Mesendoderm (in vitro differentiated cells): ENCODE measurements around the gene NPPA. TPM values are rescaled to one million over a fixed set of nuclear protein-coding genes. Genes with fewer than 3 reads are reported as not detected.
"Not testable (repeated sequence)": the region's sequence is repeated elsewhere in the genome, so short reads cannot be mapped to it uniquely, and the experiment has no call there.

Source experiments
- DNase-seq: peaks from one replicate; pipeline ENCODE4 v3.0.0; 2013
- H2AK5ac ChIP-seq: 2 replicates; pipeline ENCODE4 v1.6.1; 2013; ENCODE audit warnings: low read length, inconsistent platforms
- H2BK120ac ChIP-seq: 2 replicates; pipeline ENCODE4 v1.6.1; 2013; ENCODE audit warnings: low read depth, mild to moderate bottlenecking, low read length, moderate library complexity, mixed read lengths
- H2BK15ac ChIP-seq: replicated peaks from 2 replicates; pipeline ENCODE4 v1.6.1; 2013; ENCODE audit warnings: low read depth, mild to moderate bottlenecking, moderate library complexity
- H2BK5ac ChIP-seq: 2 replicates; pipeline ENCODE4 v1.6.1; 2013; ENCODE audit warnings: low read length, inconsistent platforms
- H3K18ac ChIP-seq: 2 replicates; pipeline ENCODE4 v1.6.1; 2013; ENCODE audit warnings: mild to moderate bottlenecking, low read length, mixed read lengths
- H3K23ac ChIP-seq: one replicate; pipeline ENCODE4 v1.6.1; 2013; ENCODE audit warnings: low read length
- H3K27ac ChIP-seq: 2 replicates; pipeline ENCODE4 v1.5.1; 2013; ENCODE audit warnings: low read depth, mild to moderate bottlenecking, inconsistent platforms, low read length, moderate library complexity
- H3K27me3 ChIP-seq: 2 replicates; pipeline ENCODE4 v1.6.1; 2013; ENCODE audit warnings: low read length, control low read depth, mild to moderate bottlenecking, inconsistent platforms; ENCODE audit not compliant: insufficient read depth, poor library complexity
- H3K36me3 ChIP-seq: 2 replicates; pipeline ENCODE4 v1.6.1; 2013; ENCODE audit warnings: low read length, inconsistent platforms; ENCODE audit not compliant: control insufficient read depth, insufficient read depth
- H3K4ac ChIP-seq: one replicate; pipeline ENCODE4 v1.6.1; 2013; ENCODE audit warnings: low read depth, mild to moderate bottlenecking, low read length, moderate library complexity
- H3K4me1 ChIP-seq: 2 replicates; pipeline ENCODE4 v1.6.1; 2013; ENCODE audit warnings: low read depth, low read length, inconsistent platforms; ENCODE audit not compliant: control insufficient read depth
- H3K4me2 ChIP-seq: 2 replicates; pipeline ENCODE4 v1.6.1; 2013; ENCODE audit warnings: low read length
- H3K4me3 ChIP-seq: 2 replicates; pipeline ENCODE4 v1.5.1; 2013; ENCODE audit warnings: mild to moderate bottlenecking, low read length
- H3K56ac ChIP-seq: one replicate; pipeline ENCODE4 v1.6.1; 2013; ENCODE audit warnings: low read length
- H3K79me1 ChIP-seq: 2 replicates; pipeline ENCODE4 v1.6.1; 2013; ENCODE audit warnings: low read length, inconsistent platforms
- H3K79me2 ChIP-seq: 2 replicates; pipeline ENCODE4 v1.6.1; 2013; ENCODE audit warnings: mild to moderate bottlenecking, low read length; ENCODE audit not compliant: control insufficient read depth, insufficient read depth
- H3K9ac ChIP-seq: 2 replicates; pipeline ENCODE4 v1.6.1; 2013; ENCODE audit warnings: low read length, inconsistent platforms
- H4K5ac ChIP-seq: one replicate; pipeline ENCODE4 v1.6.1; 2013; ENCODE audit warnings: low read length
- H4K8ac ChIP-seq: one replicate; pipeline ENCODE4 v1.6.1; 2013; ENCODE audit warnings: low read depth, mild to moderate bottlenecking, control low read depth, low read length, moderate library complexity
- WGBS: extraction: QIAGEN DNeasy Blood & Tissue Kit; methylation state at CpG from one replicate; pipeline ENCODE4 v1.1.7; 2013; ENCODE audit warnings: low lambda C conversion rate, missing lambda C conversion rate; ENCODE audit not compliant: insufficient coverage; ENCODE audit errors: extremely low coverage; 5-methylcytosine and 5-hydroxymethylcytosine counted together
- polyA plus RNA-seq, 2 experiments: library from polyadenylated mRNA; stranded (reverse); fragments of 200-250 nt; gene quantifications; one replicate each; pipeline ENCODE4 v1.2.3, GENCODE V29; 2013

NPPA gene
- polyA plus RNA-seq (2013, experiment 1 of 2), result 0.25 TPM
- 0.53 TPM for polyA plus RNA-seq (2013, experiment 2 of 2)

- Histone ChIP-seq H3K4me1 (no peaks in the 10 kb centered on the region), H4K5ac (no peak within 1 kb of the TSS), H2BK5ac (no peak within 1 kb of the TSS), H2BK15ac (no peak within 1 kb of the TSS), H3K36me3 (peaks cover 4% of the 10 kb centered on the region), H3K4me2 (no peak within 1 kb of the TSS), H3K23ac (no peak within 1 kb of the TSS), H3K4me3 (no peak within 1 kb of the TSS), H3K18ac (no peak within 1 kb of the TSS), H3K4ac (no peak within 1 kb of the TSS), H3K27ac (no peak within 1 kb of the TSS), H2AK5ac (no peak within 1 kb of the TSS), H2BK120ac (no peak within 1 kb of the TSS), H3K79me1 (no peaks in the 10 kb centered on the region), H3K9ac (no peak within 1 kb of the TSS), H3K27me3 (no peaks in the 10 kb centered on the region), H4K8ac (no peak within 1 kb of the TSS), H3K79me2 (no peaks in the 10 kb centered on the region), H3K56ac (no peak within 1 kb of the TSS)
- WGBS, result no CpG with 5 or more reads among the region's 18 CpGs
- peak; percentile 27 for DNase-seq
These were observed at the start of gene NPPA for GRCh38 chr1:11847667-11848372. Gene NPPA (minus strand): TSS chr1:11847783. CDS start chr1:11847684, 99 bp downstream.

GRCh38 chr1:11894501-11894900, 46.9 kb upstream of the NPPA start:
- H2BK120ac ChIP-seq, H3K27me3 ChIP-seq, H2AK5ac ChIP-seq, H3K4ac ChIP-seq, H3K79me2 ChIP-seq, H3K79me1 ChIP-seq, H2BK5ac ChIP-seq, H2BK15ac ChIP-seq, H4K8ac ChIP-seq, H3K23ac ChIP-seq, H3K27ac ChIP-seq, H3K4me1 ChIP-seq, DNase-seq, H4K5ac ChIP-seq, H3K56ac ChIP-seq, H3K4me3 ChIP-seq, H3K18ac ChIP-seq, H3K36me3 ChIP-seq, H3K4me2 ChIP-seq, H3K9ac ChIP-seq: not testable (repeated sequence)
- no CpG with 5 or more reads among the region's 1 CpG for WGBS

- peak; percentile 71 for DNase-seq
- H3K4me2 ChIP-seq, result no peak overlapping the region
- no peak overlapping the region for H3K23ac ChIP-seq
- no peaks in the 10 kb centered on the region for H3K79me1 ChIP-seq
- no peak overlapping the region for H3K56ac ChIP-seq
- H3K27ac ChIP-seq, result no peak overlapping the region
- H4K8ac ChIP-seq, result no peak overlapping the region
- no peaks in the 10 kb centered on the region for H3K79me2 ChIP-seq
- H3K18ac ChIP-seq, result no peak overlapping the region
- no peak overlapping the region for H3K4me3 ChIP-seq
- no peak overlapping the region for H2AK5ac ChIP-seq
- H3K36me3 ChIP-seq, result no peaks in the 10 kb centered on the region
- H4K5ac ChIP-seq, result no peak overlapping the region
- H2BK15ac ChIP-seq, result no peak overlapping the region
- H3K27me3 ChIP-seq, result no peaks in the 10 kb centered on the region
- no peak overlapping the region for H3K4ac ChIP-seq
- no peak overlapping the region for H3K9ac ChIP-seq
- no peak overlapping the region for H2BK120ac ChIP-seq
- H3K4me1 ChIP-seq, result no peaks in the 10 kb centered on the region
- H2BK5ac ChIP-seq, result no peak overlapping the region
- no CpG with 5 or more reads among the region's 5 CpGs for WGBS
These were observed 46.3 kb upstream of the NPPA start for GRCh38 chr1:11893907-11894251.

- H3K27me3 ChIP-seq, result no peaks in the 10 kb centered on the region
- no peak overlapping the region for H3K9ac ChIP-seq
- no peak overlapping the region for H2BK15ac ChIP-seq
- H3K56ac ChIP-seq, result no peak overlapping the region
- no peaks in the 10 kb centered on the region for H3K36me3 ChIP-seq
- no peaks in the 10 kb centered on the region for H3K79me1 ChIP-seq
- H3K4ac ChIP-seq, result no peak overlapping the region
- no peaks in the 10 kb centered on the region for H3K4me1 ChIP-seq
- no peak overlapping the region for H4K5ac ChIP-seq
- H3K18ac ChIP-seq, result no peak overlapping the region
- H3K79me2 ChIP-seq, result no peaks in the 10 kb centered on the region
- no peak overlapping the region for H3K23ac ChIP-seq
- no peak overlapping the region for H3K4me3 ChIP-seq
- no peak overlapping the region for H2BK120ac ChIP-seq
- H4K8ac ChIP-seq, result no peak overlapping the region
- no peak overlapping the region for H2AK5ac ChIP-seq
- DNase-seq, result no peak
- no CpG with 5 or more reads among the region's 6 CpGs for WGBS
- H2BK5ac ChIP-seq, result no peak overlapping the region
- H3K27ac ChIP-seq, result no peak overlapping the region
- H3K4me2 ChIP-seq, result no peak overlapping the region
These were observed 44.0 kb upstream of the NPPA start for GRCh38 chr1:11891433-11892186.

- H2BK5ac ChIP-seq, result no peak overlapping the region
- H4K8ac ChIP-seq, result no peak overlapping the region
These were observed 41.3 kb upstream of the NPPA start for GRCh38 chr1:11888877-11889208.

More at GRCh38 chr1:11888877-11889208, 41.3 kb upstream of the NPPA start:
- no peak overlapping the region for H2BK120ac ChIP-seq
- H3K79me1 ChIP-seq, result no peaks in the 10 kb centered on the region
- no CpG with 5 or more reads among the region's 3 CpGs for WGBS
- no peak overlapping the region for H3K4me2 ChIP-seq
- H3K36me3 ChIP-seq, result no peaks in the 10 kb centered on the region
- no peaks in the 10 kb centered on the region for H3K4me1 ChIP-seq
- H2AK5ac ChIP-seq, result no peak overlapping the region
- no peak overlapping the region for H3K27ac ChIP-seq
- no peak overlapping the region for H3K23ac ChIP-seq
- H3K4ac ChIP-seq, result no peak overlapping the region
- no peaks in the 10 kb centered on the region for H3K27me3 ChIP-seq
- H3K9ac ChIP-seq, result no peak overlapping the region
- no peak overlapping the region for H3K4me3 ChIP-seq
- H4K5ac ChIP-seq, result no peak overlapping the region
- no peak overlapping the region for H3K56ac ChIP-seq
- no peak overlapping the region for H2BK15ac ChIP-seq
- DNase-seq, result no peak
- H3K79me2 ChIP-seq, result no peaks in the 10 kb centered on the region
- no peak overlapping the region for H3K18ac ChIP-seq
